Left forelimb (tissue), 1 donor: ENCODE results near the gene ZNF397.

Experiments used
- DNase-seq: peaks from one replicate; pipeline ENCODE4 v3.0.0-alpha.2; 2018; ENCODE audit warnings: low spot score

The ZNF397 gene

GRCh38 chr18:35246831-35247230, 6.0 kb downstream of the ZNF397 start:
- DNase-seq, result no peak

- DNase-seq, result no peak
Observed at GRCh38 chr18:35247412-35248249, 6.8 kb downstream of the ZNF397 start.

GRCh38 chr18:35248429-35248828, 7.6 kb downstream of the ZNF397 start:
- DNase-seq, result no peak

- no peak for DNase-seq
Observed at GRCh38 chr18:35252466-35252865, 11.6 kb downstream of the ZNF397 start.

- DNase-seq, result no peak
Observed at GRCh38 chr18:35253655-35254287, 12.9 kb downstream of the ZNF397 start.

- no peak for DNase-seq
Observed at GRCh38 chr18:35256947-35257346, 16.1 kb downstream of the ZNF397 start.

GRCh38 chr18:35264409-35264808, 23.6 kb downstream of the ZNF397 start:
- no peak for DNase-seq

- DNase-seq, result peak; percentile 91
Observed at GRCh38 chr18:35267161-35267651, 26.4 kb downstream of the ZNF397 start.

GRCh38 chr18:35267809-35268208, 27.0 kb downstream of the ZNF397 start:
- DNase-seq, result no peak

GRCh38 chr18:35268821-35269220, 28.0 kb downstream of the ZNF397 start:
- no peak for DNase-seq

- DNase-seq, result no peak
Observed at GRCh38 chr18:35271656-35272055, 30.8 kb downstream of the ZNF397 start.

- no peak for DNase-seq
Observed at GRCh38 chr18:35276267-35276666, 35.4 kb downstream of the ZNF397 start.

- no peak for DNase-seq
Observed at GRCh38 chr18:35277633-35278032, 36.8 kb downstream of the ZNF397 start.

GRCh38 chr18:35278085-35278484, 37.3 kb downstream of the ZNF397 start:
- no peak for DNase-seq

GRCh38 chr18:35278969-35279368, 38.1 kb downstream of the ZNF397 start:
- DNase-seq, result no peak

- DNase-seq, result no peak
Observed at GRCh38 chr18:35282353-35282752, 41.5 kb downstream of the ZNF397 start.

- no peak for DNase-seq
Observed at GRCh38 chr18:35283923-35284794, 43.3 kb downstream of the ZNF397 start.

- DNase-seq, result no peak
Observed at GRCh38 chr18:35284841-35285240, 44.0 kb downstream of the ZNF397 start.

- DNase-seq, result no peak
Observed at GRCh38 chr18:35289293-35289692, 48.5 kb downstream of the ZNF397 start.

GRCh38 chr18:35289727-35290093, 48.9 kb downstream of the ZNF397 start:
- no peak for DNase-seq

GRCh38 chr18:35290094-35290735, 49.4 kb downstream of the ZNF397 start, which contains the start of gene ZSCAN30:
Gene ZSCAN30 (minus strand): TSS chr18:35290229. CDS start chr18:35264352, 25,877 bp downstream.
- peak; percentile 99 for DNase-seq

- DNase-seq, result no peak
Observed at GRCh38 chr18:35291166-35291565, 50.3 kb downstream of the ZNF397 start.
